ENCODE results near the gene SLC6A6.

SLC6A6 gene

GRCh38 chr3:14422016-14422963, 19.9 kb downstream of the SLC6A6 start:
- no peak for DNase-seq

DNA sequence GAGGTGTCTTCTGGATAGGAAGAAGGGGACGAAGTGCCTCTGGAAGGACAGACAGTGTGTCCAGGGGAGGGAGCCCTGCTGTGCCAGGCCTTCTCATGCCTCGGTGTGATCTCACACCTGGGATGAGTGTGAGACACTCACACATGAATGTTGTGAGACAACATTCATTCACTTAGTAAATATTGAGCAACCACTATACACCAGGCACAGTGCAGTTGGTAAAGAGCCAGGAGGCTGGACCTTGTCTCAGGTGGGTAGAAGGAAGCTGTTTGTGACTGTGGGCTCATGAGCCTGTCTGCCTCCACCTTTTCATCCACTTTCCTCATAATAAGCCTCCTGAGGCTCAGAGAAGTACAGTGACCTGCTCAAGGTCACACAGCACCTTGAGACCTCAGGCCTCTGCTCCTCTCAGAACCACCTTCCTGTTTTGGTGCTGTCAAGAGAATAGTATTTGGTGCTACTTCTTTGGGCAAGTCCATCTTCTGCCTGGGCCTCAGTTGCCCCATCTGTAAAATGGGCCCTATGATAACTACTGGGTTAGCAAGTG, 20.9 kb downstream of the SLC6A6 start:
- DNase-seq = no peak

GRCh38 chr3:14423963-14424362, 21.6 kb downstream of the SLC6A6 start:
- peak; percentile 61 to 73 for DNase-seq

DNA sequence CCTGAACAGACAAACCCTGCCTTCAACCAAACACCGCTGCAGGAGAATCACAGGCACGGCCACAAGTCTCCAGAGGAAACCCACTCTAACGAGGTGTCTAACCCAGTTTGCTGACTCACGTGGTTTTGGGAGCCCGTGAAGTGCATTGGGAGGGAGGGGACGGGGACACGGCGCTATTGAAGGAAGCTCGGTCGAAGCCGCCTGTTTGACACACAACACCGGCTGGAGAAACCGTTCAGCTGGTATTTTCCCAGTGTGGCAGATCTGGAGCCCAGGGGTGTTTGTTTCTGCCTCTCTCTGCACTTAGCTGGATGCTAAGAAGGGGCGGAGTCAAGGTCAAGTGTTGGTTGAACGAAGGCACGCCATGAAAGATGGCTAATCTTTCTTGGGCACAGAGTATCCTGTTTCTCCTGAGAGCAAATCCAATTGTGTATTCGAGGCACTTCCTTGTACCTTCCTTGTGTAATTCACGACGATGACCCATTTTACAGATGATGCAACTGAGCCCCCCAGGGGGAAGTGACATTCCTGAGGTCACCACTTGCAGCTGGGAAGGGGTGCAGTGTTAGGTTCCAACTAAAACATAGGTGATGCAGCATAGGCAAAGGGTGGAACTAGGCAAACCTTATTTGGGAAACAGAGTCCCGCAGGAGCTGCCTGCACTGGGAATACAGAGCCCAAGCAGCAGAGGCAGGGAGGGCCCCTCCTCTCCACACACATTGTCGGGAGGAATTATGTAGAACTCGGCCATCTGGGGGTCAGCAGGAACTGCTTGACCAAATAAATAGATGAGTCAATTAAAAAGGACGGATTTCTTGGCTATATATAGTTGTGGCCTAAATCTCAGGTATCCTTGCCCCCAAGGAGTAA, 22.5 kb downstream of the SLC6A6 start:
- DNase-seq = peak; percentile 55 to 61

DNA sequence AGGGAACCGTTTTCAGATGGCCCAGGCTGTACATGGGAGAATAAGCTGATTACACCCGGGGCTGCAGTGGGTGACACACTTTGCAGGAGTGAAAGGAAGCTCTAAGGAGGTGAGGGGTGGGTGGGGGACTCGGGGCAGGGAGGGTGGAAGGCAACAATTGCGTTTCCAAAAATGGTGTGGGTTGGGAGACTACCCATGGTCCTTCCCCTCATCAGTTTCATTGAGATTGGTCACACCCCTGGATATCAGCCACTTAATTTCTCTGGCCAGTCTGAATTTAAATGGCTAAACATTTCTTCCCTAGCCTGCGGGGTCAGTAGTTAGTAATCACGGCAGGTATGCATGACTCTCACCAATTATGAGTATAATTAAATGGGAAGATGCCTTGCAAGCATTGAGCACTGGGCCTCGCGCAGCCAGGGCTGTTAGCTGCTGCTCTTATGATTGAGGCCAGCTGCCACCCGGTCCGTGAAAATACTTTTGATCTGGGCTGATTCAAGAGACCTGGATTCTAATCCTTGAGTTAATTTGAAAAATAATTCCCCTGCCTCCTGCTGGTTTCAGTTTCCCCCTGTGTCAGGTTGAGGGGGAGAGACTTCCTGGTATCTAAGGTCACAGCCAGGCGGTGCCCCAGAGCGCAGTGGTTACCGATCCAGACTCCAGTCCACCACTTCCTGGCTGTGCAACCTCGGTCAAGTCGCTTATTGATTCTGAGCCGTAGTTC, 23.3 kb downstream of the SLC6A6 start:
- peak; percentile 70 to 78 for DNase-seq

DNA sequence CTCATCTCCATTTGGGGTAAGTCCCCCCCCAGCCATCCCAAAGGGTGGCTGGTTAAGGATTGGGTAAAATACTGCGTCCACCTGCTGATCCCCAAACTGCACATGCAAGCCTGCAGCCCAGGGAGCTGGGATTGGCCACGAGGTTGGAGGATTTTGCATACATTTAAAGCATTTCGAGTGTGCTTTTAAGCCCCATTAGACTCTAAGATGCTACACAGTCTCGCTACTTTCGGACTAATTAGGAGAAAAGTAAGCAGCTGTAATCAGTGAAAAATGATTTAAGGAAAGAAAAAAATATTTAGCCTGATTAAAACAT, 23.9 kb downstream of the SLC6A6 start:
- no peak for DNase-seq

DNA sequence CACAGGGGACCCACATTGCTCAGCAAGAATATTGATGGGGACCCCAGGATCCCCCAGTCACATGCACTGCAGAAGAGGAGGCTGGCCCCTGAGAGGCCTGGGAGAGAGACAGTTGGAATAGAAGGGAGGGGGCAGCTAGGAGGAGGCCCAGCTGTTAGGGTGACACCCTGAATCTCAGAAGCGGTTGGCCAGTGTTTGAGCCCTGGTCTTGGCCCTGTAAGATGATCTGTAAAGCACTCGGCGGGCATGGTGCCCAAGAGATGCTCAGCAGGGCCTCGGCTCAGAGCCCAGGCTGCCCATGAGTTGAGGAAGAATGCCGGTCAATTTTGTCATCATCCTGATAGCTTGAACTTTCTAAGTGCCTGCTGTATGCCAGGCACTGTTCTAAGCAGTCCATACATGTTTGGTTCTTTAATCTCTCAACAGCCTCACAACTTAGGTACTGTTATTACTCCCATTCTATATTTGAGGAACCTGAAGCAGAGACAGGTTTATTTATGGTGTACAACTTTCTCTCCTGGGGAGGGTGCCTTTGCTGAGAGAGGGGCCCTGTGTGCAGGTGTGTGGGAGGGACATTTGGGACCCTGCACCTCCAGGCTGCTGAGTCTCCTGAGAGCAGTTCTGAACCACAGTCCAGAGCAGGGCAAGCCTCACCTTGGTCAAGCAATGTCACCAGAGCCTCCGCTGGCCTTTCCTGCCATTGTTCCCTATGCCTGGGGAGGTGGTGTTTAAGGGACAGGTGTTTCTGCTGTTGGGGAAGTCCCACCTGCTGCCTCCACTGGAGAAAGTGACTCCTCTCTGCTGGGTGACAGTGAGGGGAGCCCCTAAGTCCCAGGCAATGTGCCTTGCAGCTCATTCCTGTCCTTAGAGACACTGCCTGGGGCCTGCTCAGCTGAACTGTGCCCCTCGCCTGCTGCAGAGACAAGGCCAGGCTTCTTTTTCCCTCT, 26.0 kb downstream of the SLC6A6 start:
- no peak for DNase-seq

- peak; percentile 56 to 66 for DNase-seq
Measured at GRCh38 chr3:14429237-14429636, 26.8 kb downstream of the SLC6A6 start.

DNA sequence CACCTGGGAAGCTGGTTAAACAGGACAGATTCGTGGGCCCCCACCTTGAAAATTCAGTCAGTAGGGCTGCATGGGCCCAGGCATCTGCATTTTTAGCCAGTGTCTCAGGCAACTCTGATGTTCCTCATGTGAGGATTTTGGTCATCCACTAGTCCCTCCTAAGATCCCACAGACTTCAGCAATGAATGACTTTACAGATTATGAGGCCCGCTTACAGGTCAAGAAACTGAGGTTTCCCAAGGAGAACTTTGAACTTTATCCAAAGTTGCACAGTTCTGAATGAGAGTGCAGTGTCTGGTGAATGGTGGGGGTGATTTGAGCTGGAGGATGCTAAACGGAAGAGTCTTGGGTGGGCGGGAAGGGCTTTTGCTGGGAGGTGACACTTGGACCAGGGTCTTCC, 27.2 kb downstream of the SLC6A6 start:
- no peak for DNase-seq

GRCh38 chr3:14430053-14430452, 27.6 kb downstream of the SLC6A6 start:
- peak in 1 of 2 donors; percentile 67 for DNase-seq

- no peak for DNase-seq
Measured at GRCh38 chr3:14430706-14431451, 28.5 kb downstream of the SLC6A6 start.

DNA sequence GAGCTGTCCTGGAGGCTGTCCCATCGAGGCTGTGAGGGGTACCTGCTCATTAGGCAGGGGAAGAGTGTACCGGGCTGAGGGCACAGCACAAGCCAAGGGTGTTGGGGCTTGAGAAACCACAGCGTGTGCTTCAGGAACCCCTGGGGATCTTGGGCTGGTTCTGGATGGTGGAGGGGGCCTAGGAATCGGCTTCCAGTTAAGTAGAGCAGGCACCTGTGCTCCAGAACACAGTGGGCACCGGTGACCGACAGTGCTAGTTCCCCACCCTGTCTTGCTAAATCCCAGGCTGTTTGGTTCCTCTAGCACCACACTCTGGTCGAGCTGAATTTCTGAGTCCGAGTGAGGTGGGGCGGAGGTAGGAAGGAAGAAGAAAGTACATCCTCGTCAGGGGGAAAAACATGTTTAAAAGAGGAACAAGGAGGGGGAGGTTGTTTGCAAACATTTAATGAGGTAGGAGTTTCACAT, 29.1 kb downstream of the SLC6A6 start:
- no peak for DNase-seq

GRCh38 chr3:14431917-14432834, 29.8 kb downstream of the SLC6A6 start:
- DNase-seq = peak; percentile 92 to 98

DNA sequence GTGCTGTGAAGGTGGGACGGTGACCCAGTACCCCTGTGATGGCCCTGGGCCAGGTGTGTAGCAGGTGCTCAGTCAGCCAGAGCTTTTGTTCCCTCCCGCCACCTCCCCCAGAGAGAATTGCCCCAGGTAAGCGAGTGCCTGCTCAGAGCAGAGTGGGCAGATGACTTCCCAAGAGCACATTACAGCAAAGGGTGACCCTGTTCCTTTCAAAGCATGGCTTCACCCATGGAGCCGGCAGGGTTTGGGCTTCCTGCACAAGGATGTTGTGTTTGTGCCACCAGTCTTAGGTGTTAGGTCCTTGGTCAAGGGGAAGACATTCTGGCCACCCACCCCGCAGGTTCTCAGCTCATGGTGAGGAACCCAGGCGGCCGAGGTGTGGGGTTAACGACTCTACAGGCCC, 30.7 kb downstream of the SLC6A6 start:
- DNase-seq = no peak

DNA sequence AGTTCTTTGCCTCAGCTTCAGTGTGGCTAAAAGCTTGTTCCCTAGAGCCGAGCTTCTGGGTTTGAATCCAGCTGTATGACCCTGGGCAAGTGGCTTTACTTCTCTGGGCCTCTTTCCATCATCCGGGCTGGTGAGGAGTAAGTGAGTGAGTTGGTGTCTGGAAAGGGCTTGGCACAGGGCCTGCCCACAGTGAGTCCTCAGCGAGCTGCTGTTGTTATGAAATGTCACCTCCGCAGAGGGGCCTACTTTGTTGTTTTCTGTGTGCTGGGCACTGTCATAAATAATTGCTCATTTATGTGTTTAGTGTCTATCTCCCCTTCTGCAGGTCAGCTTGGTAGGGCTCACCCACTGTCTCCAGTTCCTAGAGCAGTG, 31.7 kb downstream of the SLC6A6 start:
- DNase-seq = peak in 1 of 2 donors; percentile 60

GRCh38 chr3:14434498-14435151, 32.2 kb downstream of the SLC6A6 start:
- DNase-seq = peak; percentile 51 to 65

DNA sequence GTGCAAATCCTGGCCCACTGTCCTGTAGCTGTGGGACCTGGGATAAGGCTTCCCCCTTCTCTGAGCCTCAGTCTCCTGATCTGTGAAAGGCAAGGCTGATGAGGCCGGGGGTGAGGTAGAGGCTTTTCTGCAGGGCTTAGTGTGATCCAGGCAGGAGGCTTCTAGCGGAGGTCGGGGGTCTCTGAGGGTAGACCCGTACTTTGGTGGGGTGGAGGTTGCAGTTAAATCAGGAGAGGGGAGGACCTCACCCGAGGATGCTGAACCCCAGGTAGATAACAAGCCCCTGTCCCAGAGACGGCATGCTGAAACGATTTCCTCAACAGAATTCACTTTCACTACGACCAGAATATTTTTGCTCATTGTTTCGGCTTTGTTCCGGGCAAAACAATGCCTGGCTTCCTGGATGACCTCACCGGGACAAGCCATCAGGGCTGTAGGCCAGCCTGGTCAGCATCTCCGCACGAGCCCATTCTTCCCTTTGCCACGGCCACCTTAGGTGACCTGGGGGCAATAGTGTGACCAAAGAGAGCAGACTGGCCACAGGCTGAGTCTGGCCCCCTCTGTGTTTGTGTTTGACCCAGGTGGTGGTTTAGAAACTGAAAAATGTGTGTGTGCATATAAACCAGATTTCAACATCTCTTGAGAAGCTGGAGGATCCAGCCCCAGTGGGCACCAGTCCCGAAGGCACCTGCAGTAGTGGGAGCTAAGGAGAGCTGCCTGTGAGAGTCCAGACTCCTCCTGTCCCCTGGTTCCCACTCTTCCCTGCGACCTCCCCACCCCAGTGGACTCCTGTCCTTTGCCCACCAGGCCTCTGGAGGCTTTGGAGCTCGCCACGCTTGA, 33.0 kb downstream of the SLC6A6 start:
- no peak for DNase-seq

- no peak for DNase-seq
Measured at GRCh38 chr3:14436954-14437281, 34.5 kb downstream of the SLC6A6 start.

Data from inflammatory macrophage treated with lipopolysaccharide for 1 hour (primary cell).